ENCODE measurements around the gene STX7.

STX7 gene

DNA sequence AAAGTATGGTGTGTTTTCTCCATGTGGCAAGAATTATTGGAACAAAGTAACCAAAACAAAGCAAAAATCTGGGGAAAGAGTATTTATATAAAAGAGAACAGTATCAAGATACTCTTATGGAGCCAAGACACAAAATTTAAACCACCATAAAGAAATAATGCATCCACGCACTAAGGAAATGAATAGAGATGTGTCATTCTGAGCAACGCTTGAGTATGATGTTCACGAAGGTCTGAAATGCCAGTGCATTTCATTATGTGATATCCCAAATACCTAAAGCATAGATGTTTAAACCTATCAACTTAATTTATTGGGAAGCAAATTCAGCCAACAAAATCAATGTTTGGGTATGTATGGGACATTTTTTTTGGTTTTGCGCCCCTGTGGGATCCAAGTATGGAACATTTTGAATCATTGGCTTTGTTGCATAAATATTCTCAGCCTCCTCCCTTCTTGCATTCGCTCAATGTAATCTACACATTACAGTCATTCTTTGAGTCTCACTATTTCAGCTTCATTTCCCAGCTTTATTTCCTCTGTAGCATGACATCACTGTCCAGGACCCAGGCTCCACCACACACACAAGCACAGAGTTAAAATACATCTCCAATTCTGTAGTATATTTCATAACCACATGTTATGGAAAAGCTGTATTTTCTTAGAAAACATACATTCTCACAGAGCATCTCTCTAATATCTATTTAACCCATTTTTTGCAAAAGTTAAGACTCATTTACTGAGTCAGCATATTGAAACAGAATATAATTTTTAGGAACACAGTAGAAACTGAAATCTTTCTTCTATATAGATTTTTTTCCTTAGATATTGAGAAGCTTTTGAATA, 100.0 kb downstream of the STX7 start:
- no peak for DNase-seq (ENCODE audit: low read depth)

DNA sequence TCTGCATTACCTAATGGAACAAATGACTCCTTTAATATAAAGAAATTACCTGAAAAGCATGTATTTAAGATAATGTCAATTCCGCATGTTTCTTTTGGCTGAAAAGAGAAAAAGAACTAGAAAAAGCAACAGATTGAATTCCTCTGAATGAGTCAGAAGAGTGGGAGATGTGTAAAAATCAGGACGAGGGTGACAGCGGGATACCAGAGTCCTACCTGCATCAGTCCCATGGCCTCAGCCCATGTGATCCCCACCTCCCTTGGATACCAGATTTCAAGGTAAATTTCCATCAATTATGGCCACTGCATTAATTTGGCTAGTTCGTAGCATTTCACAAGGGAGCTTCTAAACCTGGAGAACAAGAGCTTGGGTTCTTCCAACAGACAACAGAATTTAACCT, 101.6 kb downstream of the STX7 start:
- DNase-seq (ENCODE audit: low read depth): no peak

DNA sequence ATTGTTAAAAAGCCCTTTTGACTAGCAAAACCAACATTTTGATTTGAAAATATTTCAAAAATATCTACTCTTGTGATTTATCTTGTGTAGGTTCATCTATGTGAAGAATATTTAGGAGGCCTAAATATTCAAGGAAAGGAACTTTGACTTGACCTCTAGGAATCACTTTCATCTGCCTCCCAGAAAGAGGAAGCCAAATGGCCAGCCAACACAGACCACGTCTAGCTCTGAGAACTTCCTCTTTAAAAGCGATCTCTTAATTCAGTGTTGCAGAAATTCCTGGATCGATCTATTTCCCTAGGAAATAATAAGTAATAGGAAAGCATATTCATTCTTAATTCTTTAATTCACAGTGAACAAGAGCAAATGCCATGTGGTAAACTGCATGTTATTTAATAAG, 102.1 kb downstream of the STX7 start:
- DNase-seq (ENCODE audit: low read depth): no peak

DNA sequence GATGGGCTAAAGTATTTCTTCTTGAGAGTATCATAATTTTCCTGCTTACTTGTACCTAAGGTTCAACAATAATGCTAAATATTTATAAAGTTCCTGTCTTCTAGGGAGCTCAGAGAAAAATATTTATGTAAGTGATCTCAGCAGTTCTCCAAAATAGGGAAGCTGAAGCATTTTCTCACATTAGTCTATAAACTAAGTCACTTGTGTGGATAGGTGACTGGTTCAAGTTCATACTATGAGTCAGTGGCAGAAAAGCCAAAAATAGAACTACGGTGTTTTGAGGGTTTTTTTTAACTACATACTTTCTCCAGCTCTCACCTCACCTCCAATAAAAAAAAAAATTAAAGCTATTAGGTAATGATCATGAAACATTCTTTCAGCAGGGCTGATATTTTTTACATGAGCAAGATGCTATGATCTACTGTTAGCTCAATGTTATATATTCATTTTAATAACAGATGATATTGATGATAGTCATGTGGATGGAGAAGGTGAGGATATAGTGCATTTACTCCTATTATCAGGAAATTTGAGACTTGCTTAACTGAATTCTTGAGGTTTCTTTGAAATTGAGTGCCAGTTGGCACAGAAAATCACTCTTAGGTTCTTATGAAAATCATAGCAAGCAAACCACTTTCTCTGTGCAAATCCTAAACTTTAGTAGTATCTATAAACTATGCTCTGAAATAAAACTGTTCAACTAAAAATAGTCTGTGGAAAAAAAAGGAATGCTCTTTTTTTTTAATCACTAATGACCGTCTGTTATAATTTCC, 107.6 kb downstream of the STX7 start:
- DNase-seq (ENCODE audit: low read depth): no peak

DNA sequence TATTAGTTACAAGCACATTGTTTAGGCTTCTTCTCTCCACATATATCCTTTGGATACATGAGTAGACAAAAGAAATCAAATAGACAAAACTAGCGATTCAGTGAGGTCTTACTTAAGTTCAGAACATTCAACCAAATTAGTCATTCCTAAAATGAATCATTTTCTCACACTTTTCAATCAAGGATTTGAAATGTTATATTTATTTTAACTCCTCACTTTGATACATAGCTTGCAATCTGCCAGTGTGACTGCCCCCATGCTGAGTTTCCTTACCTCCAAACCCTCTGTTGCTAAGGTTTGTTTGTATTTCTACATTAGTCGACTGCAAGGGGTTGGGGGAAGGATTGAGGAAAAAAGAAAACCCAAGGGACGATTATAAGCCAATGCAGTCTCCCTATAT, 108.2 kb downstream of the STX7 start:
- DNase-seq (ENCODE audit: low read depth): no peak

DNA sequence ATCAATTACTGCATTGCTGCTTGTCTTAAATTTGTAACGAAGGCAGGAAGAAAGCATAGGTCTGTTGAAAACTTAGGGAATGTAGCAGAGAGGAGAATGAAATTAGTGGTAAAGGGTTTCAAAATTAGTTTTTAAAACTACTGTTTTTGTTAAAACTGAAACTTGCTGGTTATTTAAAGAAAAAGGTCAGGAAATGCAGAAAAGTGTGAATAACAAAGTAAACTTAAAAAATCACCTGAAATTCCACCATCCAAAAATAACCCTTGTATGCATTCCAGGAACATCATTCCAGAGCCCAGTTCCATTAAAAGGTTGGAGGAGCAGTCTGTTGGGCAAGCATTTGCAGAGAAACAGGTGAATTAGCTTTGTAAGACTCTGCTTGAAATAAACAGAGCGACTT, 108.6 kb downstream of the STX7 start:
- DNase-seq (ENCODE audit: low read depth): no peak

DNA sequence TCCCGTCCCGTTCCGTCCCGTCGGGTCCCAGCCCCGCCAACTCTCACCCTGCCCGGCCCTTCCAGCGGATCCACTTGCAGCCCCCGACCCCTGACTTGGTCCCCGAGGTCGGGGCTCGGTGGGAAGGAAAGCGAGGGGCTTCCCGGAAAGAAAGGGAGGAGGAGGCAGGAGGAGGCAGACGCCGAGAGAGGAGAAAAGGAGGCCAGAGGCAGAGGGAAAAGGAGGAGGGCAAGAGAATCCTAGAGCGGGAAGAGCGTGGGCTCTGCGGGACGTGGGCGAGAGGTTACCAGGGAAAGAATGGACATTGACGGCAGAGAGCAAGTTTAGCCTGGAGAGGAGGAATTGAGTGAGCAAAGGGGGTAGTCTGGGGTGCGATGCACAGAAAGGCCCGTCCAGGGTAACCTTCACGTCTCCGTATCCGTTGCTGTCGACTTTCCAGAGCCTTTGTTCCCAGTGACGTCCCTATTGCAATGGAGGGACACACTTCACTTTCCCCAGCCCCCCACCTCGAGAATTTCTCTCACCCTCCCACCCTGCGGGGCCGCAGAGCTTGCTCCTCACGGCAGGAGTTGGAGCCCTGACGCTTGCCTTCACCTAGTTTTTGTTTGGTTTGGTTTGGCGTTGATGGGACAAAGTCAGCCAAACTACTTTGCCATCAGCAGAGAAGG, 111.2 kb downstream of the STX7 start:
- DNase-seq (ENCODE audit: low read depth): no peak

DNA sequence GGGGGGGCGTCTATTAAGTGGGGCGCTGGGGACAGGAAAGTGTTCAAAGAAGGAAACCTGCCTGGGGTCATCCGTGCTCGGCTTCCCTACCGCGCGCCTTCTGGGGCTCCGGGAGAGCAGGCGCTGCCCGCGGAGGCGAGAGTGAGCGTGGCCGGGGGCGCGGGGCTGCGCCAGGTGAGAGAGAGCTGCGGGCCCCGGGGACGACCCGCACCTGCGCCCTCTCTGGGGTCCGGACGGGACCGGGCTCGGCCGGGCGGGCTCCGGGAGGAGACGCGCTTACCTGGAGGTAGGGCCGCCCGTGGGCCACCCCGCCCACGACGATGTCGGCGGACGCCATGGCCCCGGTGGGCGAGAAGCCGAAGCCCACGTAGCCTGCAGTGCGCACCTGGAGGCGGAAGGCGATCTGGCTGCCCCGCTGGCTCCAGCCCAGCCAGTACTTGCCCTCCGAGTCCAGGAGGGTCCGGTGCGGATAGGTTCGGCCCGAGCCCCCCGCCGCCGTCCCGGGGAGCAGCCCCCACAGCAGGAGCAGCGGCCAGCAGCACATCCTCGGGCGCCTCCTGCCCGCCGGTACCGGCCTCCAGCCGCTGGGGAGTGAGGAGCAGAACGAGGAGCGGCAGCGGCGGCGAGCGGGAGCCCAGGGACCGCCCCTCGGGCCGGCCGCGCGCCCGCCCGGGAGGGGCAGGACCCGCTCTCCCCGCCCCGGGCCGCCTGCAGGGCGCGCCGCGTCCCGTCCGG, 111.9 kb downstream of the STX7 start, which contains the start of gene MOXD1:
MOXD1 (minus strand) TSS at position 593 of the 735 bp plus-strand sequence; CDS start at position 544, 49 bp downstream.
- no peak for DNase-seq (ENCODE audit: low read depth)

DNA sequence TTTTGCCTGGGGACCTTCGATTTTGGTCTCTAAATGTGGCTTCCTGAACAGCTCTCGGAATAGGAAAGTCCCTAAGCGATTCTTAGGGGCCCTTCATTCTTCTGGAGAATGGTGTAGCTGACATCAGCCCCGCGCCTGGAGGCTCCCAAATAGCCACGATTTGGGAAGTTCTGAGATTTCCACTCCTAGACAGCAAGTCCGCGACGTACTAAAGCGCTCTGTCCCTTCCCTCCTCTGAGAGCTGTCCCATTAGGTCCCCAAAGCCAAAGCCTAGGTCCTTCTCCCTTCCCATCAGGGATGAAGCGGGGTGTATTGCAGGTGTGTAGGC, 112.4 kb downstream of the STX7 start:
- no peak for DNase-seq (ENCODE audit: low read depth)

DNA sequence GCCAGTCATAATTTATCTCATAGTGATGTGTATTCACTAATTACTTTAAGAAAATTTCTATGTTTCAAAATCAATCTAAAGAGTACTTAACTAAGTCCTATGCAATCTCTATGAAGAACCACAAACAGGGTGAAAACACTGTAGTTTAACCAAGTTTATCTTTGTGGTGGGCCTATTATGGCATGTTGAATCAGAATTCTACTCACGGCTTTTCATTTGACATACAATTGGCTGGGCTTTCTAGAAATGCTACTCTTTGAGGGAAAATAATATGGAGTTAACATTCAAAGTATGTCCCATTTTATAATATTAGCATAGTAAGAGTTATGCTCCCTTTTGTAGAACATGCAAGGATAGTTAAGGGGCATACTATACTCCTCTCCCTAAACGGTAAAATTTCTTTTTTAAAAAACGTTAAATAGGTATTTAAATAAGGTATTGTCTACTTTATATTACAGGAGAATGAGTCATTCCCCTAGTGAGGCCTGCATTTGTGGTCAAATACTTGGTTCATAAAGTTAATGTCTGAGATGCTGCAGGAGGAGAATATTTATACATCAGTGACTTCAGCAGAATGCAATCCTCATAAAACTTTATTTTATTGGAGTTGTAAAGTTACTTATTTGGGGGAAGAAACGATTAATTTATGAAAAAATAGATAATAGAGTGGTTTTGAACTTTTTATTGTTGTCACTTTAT, 113.4 kb downstream of the STX7 start:
- DNase-seq (ENCODE audit: low read depth): no peak

Measured in stimulated activated CD8-positive, alpha-beta memory T cell treated with anti-CD3 and anti-CD28 coated beads, Interleukin-12 subunit alpha, Interleukin-12 subunit beta, amount 100 ng/mL, for 4 hours (primary cell).